Colonic mucosa (tissue), 4 donors: ENCODE data around the gene KIF1A. TPM values are rescaled to one million over a fixed set of nuclear protein-coding genes. Genes with fewer than 3 reads are reported as not detected.

Source experiments
- DNase-seq: peaks from one replicate; pipeline ENCODE4 v3.0.0-alpha.2; 2020
- H3K27ac ChIP-seq: fragments of 200-600 bp; one replicate; pipeline ENCODE4 v1.8.0; 2021
- H3K27me3 ChIP-seq: fragments of 200-600 bp; one replicate; pipeline ENCODE4 v1.8.0; 2021
- H3K36me3 ChIP-seq: fragments of 200-600 bp; one replicate; pipeline ENCODE4 v1.8.0; 2021
- H3K4me1 ChIP-seq: fragments of 200-600 bp; one replicate; pipeline ENCODE4 v1.8.0; 2021; ENCODE audit warnings: mild to moderate bottlenecking
- H3K4me3 ChIP-seq: fragments of 200-600 bp; one replicate; pipeline ENCODE4 v1.8.0; 2021
- H3K9ac ChIP-seq, 2 donors: one replicate each; pipeline ENCODE4 v1.7.0; 2013; ENCODE audit warnings: control low read depth in 2 of 2, low read depth in 2 of 2, low read length in 2 of 2
- H3K9me3 ChIP-seq: fragments of 200-600 bp; one replicate; pipeline ENCODE4 v1.8.0; 2021
- intact Hi-C: fragments of 100-400 bp; cut with DNase I; formaldehyde crosslinking; loops from one replicate; pipeline ENCODE4 v1.14.1; 2022
- total RNA-seq, 2 donors: library from RNA; stranded (reverse); fragmentation: NEBNext Ultra II Directional in 1 of 2; extraction: Animal tissue kit (Norgen Biotek cat#: 25700) in 1 of 2; gene quantifications; one replicate each; pipeline ENCODE4 v1.2.1, GENCODE V29; 2021
- TF ChIP-seq, protein P1 (sequence below): fragments of 200-600 bp; IDR thresholded peaks from one replicate; pipeline ENCODE4 v1.8.0; 2022; ENCODE audit warnings: antibody characterized with exemption, mild to moderate bottlenecking
- donor health status: healthy.
- donor health status: DM: no; HTN: no; CAD: no.
- donor health status: DM: no; HTN: no; CAD: no.

The KIF1A gene
- total RNA-seq, 2 donors from 2014 or later, result 1.9 to 4.3 TPM

GRCh38 chr2:240812301-240812680 is 7.7 kb downstream of the KIF1A start:
- Histone ChIP-seq H3K27me3 (no peaks in the 10 kb centered on the region), H3K4me3 (no peak overlapping the region), H3K36me3 (no peaks in the 10 kb centered on the region), H3K9ac (no peak overlapping the region), H3K27ac (no peak overlapping the region), H3K4me1 (no peaks in the 10 kb centered on the region), H3K9me3 (no peaks in the 10 kb centered on the region)
- no peak for DNase-seq
- intact Hi-C loops, result no loop called here
- TF ChIP-seq, protein P1, sequence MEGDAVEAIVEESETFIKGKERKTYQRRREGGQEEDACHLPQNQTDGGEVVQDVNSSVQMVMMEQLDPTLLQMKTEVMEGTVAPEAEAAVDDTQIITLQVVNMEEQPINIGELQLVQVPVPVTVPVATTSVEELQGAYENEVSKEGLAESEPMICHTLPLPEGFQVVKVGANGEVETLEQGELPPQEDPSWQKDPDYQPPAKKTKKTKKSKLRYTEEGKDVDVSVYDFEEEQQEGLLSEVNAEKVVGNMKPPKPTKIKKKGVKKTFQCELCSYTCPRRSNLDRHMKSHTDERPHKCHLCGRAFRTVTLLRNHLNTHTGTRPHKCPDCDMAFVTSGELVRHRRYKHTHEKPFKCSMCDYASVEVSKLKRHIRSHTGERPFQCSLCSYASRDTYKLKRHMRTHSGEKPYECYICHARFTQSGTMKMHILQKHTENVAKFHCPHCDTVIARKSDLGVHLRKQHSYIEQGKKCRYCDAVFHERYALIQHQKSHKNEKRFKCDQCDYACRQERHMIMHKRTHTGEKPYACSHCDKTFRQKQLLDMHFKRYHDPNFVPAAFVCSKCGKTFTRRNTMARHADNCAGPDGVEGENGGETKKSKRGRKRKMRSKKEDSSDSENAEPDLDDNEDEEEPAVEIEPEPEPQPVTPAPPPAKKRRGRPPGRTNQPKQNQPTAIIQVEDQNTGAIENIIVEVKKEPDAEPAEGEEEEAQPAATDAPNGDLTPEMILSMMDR, result no peak

DNA sequence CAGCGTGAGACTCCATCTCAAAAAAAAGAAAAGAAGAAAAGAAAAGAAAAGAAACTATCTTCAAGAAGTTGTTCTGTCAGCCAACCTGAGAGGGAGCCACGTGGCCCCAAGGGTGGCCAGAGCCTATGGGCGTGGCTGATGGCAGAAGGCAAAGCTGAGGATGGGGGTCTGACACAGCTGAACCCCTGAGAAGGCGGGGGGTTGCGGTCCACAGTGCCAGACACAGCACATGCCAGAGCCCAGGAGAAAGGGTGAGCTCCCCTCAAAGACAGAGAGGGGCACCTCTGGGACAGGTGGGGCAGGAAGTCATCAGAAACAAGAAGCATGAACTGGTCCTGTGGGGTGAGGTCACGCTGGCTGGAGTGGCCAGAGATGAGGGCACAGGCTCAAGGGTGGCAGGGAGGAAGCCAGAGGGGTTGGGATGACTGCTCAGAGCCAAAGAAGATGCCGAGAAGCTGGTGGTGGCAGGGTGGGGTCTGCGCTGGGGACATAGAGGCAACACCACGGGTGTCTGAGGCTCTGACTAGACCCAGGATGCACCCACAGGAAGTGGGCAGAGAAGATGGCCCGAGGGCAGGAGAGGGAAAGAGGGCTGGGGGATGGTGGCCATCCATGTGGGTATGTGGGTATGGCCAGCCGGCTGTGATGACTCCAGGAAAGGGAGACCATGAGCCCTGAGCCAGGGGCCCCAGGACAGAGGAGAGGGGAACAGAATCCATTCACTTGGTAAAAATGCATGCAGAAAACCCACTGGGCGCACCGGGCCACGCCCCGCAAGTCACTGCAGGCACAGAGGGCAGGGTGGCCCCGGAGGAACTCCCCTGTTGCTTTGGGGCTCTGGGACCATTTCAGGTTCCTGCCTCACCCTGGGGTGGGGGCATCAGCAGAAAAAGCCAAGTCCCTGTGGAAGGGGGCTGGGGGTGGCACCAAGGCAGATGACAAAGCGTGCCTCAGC is 8.4 kb downstream of the KIF1A start:
- H3K4me1 ChIP-seq, result no peaks in the 10 kb centered on the region
- no peak for DNase-seq
- no peak overlapping the region for H3K27ac ChIP-seq
- H3K36me3 ChIP-seq, result no peaks in the 10 kb centered on the region
- H3K9ac ChIP-seq, result no peak overlapping the region
- H3K9me3 ChIP-seq, result no peaks in the 10 kb centered on the region
- intact Hi-C loops, result no loop called here
- TF ChIP-seq, protein P1, result no peak
- no peak overlapping the region for H3K4me3 ChIP-seq
- H3K27me3 ChIP-seq, result no peaks in the 10 kb centered on the region

DNA sequence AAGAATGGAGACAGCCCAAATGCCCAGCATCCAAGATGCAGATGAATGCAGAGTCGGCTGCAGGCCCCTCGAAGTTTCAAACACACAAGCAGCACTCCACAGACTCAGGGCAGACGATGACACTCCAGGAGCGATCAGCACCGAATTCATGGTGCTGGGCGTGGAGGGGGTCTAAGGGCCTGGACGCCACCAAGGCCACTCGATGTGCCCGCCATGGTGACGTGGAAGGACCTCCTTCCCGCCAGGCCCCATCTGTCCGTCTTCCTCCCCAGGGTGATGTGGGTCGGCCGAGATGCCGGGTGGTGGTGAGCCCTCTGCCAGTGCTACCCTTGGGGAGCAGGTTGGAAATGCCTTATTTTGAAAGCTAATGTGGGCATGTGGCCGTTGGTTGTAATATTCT is 9.4 kb downstream of the KIF1A start:
- no peaks in the 10 kb centered on the region for H3K36me3 ChIP-seq
- intact Hi-C loops, result no loop called here
- no peak for DNase-seq

DNA sequence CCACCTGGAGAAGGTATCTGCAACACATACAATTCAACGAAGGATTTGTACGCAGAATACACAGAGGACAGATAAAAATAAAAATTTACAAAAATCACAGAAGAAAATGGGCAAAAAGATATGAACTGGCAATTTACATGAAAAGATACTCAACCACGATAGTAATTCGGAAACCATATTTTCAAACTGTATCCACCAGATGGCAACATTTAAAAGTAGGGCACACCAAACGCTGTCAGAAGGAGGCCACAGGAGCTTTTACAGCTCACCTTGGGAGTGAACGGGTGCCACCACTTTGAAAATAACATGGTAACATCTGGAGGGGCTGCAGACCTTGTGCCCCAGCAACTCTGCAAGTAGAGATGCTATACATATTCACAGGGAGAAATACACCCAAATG is 9.8 kb downstream of the KIF1A start:
- Histone ChIP-seq H3K4me1 (no peaks in the 10 kb centered on the region), H3K27me3 (no peaks in the 10 kb centered on the region), H3K27ac (no peak overlapping the region), H3K36me3 (no peaks in the 10 kb centered on the region), H3K4me3 (no peak overlapping the region), H3K9me3 (no peaks in the 10 kb centered on the region), H3K9ac (no peak overlapping the region)
- DNase-seq, result no peak
- intact Hi-C loops, result no loop called here
- TF ChIP-seq, protein P1, result no peak

More for the DNA sequence above, 9.4 kb downstream of the KIF1A start:
- Histone ChIP-seq H3K9me3 (no peaks in the 10 kb centered on the region), H3K4me3 (no peak overlapping the region), H3K27me3 (no peaks in the 10 kb centered on the region), H3K9ac (no peak overlapping the region), H3K4me1 (no peaks in the 10 kb centered on the region), H3K27ac (no peak overlapping the region)
- TF ChIP-seq, protein P1, result no peak

DNA sequence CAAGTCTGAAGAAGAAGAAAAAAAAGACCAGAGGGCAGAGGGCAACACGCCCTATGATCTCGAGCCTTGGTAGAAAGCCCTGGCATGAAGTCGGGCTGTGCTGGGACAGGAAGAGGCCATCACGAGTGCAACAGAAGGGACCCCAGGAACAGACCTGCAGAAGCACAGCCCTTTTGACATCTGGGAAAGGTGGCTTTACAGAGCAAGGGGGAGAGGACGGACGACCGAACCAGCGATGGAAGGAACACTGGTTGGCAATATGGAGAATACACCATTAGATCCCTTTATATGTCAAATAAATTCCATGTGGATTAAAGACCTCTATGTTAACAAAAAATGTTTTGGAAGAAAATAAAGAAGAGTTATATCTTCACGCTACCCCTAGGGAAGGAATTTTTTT is 10.7 kb downstream of the KIF1A start:
- Histone ChIP-seq H3K27me3 (no peaks in the 10 kb centered on the region), H3K27ac (no peak overlapping the region), H3K4me3 (no peak overlapping the region), H3K9ac (no peak overlapping the region), H3K9me3 (no peaks in the 10 kb centered on the region), H3K36me3 (no peaks in the 10 kb centered on the region), H3K4me1 (no peaks in the 10 kb centered on the region)
- intact Hi-C loops, result no loop called here
- no peak for DNase-seq
- TF ChIP-seq, protein P1, result no peak
